ENCODE data around the gene SFMBT2.
"Not testable (repeated sequence)": the region's sequence is repeated elsewhere in the genome, so short reads cannot be mapped to it uniquely, and the experiment has no call there.

SFMBT2 gene

GRCh38 chr10:7317786-7318446 lies 92.9 kb downstream of the SFMBT2 start:
- no peak for DNase-seq

DNA sequence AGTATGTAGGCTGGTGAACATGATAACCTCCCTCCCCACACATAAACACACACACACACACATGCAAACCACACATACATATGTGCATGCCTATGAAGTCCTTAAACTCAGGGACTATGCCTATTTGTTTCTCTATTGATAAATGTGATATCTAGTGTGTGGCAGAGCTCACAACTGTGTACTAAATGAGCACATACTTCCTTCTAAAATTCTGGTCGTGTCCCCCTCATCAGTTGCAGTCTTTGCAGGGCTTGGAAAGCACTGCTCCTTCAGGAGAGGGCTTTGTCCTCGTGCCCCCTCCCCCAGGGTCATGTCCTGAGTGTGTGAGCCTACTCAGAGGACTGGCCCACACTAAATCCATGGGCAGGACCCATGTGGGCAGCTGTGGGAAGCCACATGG lies 94.0 kb downstream of the SFMBT2 start:
- DNase-seq: no peak

GRCh38 chr10:7315906-7316305 lies 94.9 kb downstream of the SFMBT2 start:
- DNase-seq: no peak

DNA sequence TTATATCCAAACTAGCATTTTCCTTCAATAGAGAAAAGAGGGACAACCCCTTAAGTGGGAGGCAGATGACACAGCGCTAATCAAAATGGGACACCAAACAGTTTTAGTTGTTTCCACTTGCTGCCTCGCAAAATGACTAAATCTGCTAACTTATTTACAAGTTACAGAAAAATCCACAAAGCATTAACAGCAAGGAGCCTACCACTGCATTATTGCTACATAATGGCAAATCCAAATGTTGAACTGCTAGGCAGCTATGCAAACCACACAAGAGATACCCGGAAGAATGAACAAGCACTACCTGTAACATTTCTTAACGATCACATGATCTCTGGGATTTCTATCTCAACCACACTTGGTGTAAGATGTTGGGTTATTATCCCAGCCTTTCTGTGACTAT lies 96.7 kb downstream of the SFMBT2 start:
- no peak for DNase-seq

DNA sequence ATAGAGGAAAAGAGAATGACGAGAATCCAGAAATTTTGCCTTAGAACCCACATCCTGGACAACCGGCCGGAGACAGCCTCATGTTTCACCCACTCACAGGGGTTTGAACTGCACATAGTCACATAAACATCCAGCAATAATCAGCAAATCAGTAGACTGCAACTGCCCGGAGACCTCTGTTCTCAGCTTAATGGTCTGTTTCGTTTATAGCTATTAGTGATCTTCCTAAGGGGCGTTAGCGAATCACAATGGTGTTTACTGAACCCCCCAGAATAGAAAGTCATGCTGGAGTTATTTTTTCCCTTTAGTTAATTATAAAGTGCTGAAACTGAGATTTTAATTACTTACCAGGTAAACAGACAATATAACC lies 98.4 kb downstream of the SFMBT2 start:
- no peak for DNase-seq

- DNase-seq: not testable (repeated sequence)
Observed at GRCh38 chr10:7311850-7312487, 98.9 kb downstream of the SFMBT2 start.

DNA sequence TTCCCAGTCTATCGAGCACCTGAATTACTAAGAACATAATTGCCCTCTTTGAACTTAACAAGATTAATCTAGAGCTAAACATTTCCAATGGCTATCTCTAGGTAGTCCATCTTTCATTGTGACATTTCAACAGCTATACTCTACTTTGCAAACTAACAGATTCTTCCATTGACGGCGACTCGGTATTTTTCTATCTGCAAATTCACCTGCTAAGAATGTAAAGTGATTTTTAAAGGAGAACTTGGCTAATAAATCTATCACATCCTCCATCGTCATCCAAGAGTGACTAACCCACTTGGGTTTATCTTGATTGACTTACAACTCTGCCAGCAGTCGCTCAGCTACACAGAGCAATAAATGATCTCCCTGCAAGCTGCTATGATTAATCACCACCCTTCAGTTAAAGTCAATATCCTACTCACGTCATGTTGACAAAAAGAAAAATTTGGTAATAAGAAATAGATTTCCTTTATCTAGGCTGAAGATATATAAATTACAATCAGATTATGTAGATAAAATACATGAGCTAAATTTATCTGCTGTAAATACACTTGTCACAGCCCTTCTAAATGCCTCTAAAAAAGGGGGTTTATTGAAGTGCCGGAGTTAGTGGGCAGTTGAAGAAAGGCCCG lies 99.5 kb downstream of the SFMBT2 start:
- DNase-seq: no peak

GRCh38 chr10:7310076-7310475 lies 100.8 kb downstream of the SFMBT2 start:
- no peak for DNase-seq

DNA sequence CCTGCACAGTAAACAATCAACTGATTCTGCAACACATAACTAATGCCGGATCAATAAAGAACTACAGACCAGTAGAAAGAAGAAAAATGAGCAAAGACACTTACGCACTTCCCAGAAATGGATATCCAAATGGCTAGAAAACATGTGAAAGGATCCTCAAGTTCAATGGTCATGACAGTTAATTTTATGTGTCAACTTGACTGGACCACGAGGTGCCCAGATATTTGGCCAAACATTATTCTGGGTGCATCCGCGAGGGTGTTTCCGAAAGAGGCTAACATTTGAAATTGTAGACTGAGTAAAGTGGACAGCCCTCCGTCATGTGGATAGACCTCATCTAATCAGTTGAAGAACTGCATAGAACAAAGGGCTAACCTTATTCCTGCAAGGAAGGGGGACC lies 102.0 kb downstream of the SFMBT2 start:
- DNase-seq: no peak

DNA sequence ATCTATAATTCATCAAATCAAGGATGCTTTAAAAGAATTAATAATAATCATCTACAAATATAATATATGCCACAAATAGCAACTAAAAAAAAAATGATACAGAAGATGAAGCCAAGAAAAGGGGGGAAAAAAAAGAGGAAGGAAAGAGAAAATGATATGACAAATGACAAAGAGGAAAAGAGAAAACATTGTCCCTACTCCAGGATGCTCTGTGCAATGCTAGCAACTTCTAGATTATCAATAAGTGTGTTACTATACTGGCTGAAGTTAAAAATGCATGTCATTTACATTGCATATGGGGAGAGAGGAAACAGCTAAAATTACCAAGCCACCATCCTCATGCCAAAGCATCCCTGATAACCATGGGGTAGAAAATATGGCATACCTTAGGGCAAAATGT lies 104.2 kb downstream of the SFMBT2 start:
- no peak for DNase-seq

GRCh38 chr10:7306147-7306546 lies 104.7 kb downstream of the SFMBT2 start:
- no peak for DNase-seq

GRCh38 chr10:7305053-7305452 lies 105.8 kb downstream of the SFMBT2 start:
- DNase-seq: no peak

DNA sequence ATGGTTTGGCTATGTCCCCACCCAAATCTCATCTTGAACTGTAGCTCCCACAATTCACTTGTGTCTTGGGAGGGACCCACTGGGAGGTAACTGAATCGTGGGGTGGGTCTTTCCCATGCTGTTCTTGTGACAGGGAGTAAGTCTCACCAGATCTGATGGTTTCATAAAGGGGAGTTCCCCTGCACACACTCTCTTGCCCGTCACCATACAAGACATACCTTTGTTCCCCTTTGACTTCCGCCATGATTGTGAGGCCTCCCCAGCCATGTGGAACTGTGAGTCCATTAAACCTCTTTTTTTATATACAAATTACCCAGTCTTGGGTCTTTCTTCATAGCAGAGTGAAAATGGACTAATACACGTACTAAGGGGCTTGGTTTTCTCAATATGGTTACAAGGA lies 106.7 kb downstream of the SFMBT2 start:
- DNase-seq: no peak

GRCh38 chr10:7302930-7303557 lies 107.8 kb downstream of the SFMBT2 start:
- no peak for DNase-seq

- DNase-seq: no peak
Observed at GRCh38 chr10:7302392-7302906, 108.4 kb downstream of the SFMBT2 start.

DNA sequence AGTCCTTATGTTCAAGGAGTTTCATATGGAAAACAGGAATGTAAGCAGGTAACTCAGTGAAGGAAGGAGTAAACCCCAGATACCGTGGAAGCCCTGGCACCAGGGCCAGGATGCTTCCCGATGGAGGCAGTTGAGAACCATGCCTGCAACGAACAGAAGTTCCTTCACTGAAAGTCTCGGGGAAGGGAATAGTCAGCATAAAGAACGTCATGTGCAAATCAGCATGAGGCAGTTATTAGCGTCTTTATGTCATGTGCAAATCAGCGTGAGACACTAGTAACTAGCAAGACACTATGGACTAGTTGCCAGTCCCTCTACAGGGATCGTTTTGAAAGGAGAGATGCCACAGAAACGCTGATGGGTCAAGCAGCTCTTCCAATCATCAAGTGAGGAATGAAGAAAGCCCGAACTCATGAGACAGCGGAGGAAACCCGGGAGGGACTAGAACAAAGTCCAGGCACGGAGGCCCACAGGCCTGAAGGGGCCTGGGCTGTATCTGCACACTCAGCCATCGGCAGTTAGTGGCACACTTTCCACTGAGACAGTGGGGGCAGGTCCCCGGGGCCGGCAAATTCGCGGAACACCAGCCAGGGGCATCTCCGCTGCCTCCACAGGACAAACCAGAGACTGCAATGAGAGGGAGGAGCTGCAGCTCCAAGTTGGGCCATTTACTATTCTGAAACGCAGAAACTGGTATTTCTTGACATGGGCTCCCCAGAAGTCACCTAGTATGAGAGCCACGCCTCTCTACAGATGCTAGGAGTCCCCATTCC lies 109.6 kb downstream of the SFMBT2 start:
- DNase-seq: no peak

GRCh38 chr10:7300384-7300971 lies 110.4 kb downstream of the SFMBT2 start:
- no peak for DNase-seq

GRCh38 chr10:7299601-7300325 lies 111.1 kb downstream of the SFMBT2 start:
- DNase-seq: not testable (repeated sequence)

DNA sequence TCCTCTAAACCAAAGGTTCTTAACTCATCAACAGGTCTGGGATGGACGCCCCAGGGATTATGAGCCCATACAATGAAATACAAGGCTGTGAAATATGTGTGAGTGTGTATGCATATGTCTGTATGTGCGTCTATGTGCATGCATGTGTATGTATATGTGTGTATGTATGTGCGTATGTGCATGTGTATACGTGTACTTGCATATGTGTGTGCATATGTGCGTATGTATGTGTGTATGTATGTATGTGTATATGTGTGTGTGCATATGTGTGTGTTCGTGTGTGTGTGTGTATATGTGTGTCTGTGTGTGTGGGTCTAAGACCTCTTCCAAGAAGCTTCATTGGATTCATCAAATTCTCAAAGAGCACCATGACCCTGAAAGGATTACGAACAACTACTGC lies 112.3 kb downstream of the SFMBT2 start:
- no peak for DNase-seq

- no peak for DNase-seq
Observed at GRCh38 chr10:7297094-7297493, 113.7 kb downstream of the SFMBT2 start.

GRCh38 chr10:7296648-7297047 lies 114.2 kb downstream of the SFMBT2 start:
- no peak for DNase-seq

DNA sequence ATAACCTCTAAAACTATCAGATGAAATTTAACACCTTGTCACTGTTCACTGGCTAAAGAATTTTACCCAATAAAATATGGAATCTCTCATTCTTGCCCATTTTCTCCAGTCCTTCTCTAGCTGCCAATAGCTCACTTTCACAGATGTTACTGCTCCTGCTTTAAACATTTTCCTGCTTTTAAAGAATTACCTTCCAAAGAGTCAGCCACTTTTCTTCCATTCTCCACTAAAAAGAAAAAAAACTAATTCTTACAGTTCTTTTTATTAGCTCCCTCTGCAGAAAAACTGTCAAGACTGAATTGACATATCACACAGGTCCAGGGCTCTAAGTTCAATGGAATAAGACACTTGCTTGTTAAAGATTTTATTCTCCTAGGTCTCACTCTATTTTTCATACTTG lies 114.8 kb downstream of the SFMBT2 start:
- DNase-seq: no peak
